Measurements from ENCODE around the gene MOV10.
"Not testable (repeated sequence)": the region's sequence is repeated elsewhere in the genome, so short reads cannot be mapped to it uniquely, and the experiment has no call there.

MOV10 gene

DNA sequence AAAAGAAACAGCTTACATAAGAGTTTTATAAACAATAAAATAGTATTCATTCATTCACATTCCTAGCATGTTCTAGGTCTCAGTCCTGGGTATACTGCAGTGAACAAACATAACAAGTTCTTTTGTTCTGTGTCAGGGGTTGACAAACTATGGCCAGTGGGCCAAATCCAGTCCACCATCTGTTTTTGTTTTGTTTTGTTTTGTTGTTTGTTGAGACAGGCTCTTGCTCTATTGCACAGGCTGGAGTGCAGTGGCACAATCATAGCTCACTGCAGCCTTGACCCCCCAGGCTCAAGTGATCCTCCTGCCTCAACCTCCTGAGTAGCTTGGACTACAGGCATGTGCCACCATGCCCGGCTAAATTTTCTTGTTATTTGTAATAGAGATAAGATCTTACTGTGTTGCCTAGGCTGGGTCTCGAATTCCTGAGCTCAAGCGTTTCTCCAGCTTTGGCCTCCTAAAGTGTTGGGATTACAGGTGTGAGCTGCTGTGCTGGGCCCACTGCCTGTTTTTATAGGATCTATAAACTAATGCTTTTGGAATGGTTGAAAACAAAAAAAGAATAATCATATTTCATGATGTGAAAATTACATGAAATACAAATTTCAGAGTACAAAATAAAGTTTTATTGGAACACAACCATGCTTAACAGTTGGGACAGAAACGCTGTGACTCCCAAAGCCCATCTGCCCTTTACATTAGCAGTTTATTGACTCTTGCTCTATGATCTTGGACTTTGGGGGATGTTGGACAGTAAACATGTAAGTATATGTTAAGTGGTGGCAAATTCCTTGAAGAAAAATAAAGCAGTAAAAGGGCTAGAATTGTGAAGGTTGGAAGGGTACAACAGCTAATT lies 37.0 kb upstream of the MOV10 start:
- H3K4me3 ChIP-seq (ENCODE audit: extremely low read depth, insufficient read depth, low read length, poor library complexity, severe bottlenecking), result no peak overlapping the region
- WGBS, 2 experiments (ENCODE audit: insufficient coverage in 2 of 2), result 89 to 92% methylated on average over 3 of the region's 4 CpGs
- peaks cover 3% of the 10 kb centered on the region for H3K9me3 ChIP-seq (ENCODE audit: control insufficient read depth, low read length)
- H3K4me1 ChIP-seq (ENCODE audit: control insufficient read depth, insufficient read depth, low read length, poor library complexity, severe bottlenecking), result peaks cover 8% of the 10 kb centered on the region
- peaks cover 23% of the 10 kb centered on the region for H3K36me3 ChIP-seq (ENCODE audit: control insufficient read depth, insufficient read depth, low read length)
- H3K27ac ChIP-seq (ENCODE audit: low read depth, low read length, severe bottlenecking), result peak overlapping the region; percentile 23

DNA sequence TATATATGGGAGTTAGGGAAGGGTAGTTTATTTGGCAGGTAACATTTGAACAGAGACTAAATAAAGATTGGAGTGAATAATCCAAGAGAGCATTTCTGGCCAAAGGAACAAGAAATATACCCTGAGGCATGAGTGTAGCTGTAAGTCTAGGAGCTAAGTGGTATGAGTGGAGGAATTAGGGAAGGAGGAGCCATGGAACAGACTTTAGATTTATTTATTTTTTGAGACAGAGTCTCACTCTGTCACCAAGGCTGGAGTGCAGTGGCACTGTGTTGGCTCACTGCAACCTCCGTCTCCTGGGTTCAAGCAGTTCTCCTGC lies 36.4 kb upstream of the MOV10 start:
- Histone ChIP-seq H3K27ac (ENCODE audit: low read depth, low read length, severe bottlenecking) (peak overlapping the region; percentile 23), H3K36me3 (ENCODE audit: control insufficient read depth, insufficient read depth, low read length) (peaks cover 21% of the 10 kb centered on the region), H3K4me3 (ENCODE audit: extremely low read depth, insufficient read depth, low read length, poor library complexity, severe bottlenecking) (no peak overlapping the region), H3K9me3 (ENCODE audit: control insufficient read depth, low read length) (peaks cover 3% of the 10 kb centered on the region), H3K4me1 (ENCODE audit: control insufficient read depth, insufficient read depth, low read length, poor library complexity, severe bottlenecking) (peaks cover 8% of the 10 kb centered on the region)
- WGBS, 2 experiments (ENCODE audit: insufficient coverage in 2 of 2), result 100% methylated on average over 1 of the region's 1 CpG; no CpG with 5 or more reads in 1 of the 2 experiments

DNA sequence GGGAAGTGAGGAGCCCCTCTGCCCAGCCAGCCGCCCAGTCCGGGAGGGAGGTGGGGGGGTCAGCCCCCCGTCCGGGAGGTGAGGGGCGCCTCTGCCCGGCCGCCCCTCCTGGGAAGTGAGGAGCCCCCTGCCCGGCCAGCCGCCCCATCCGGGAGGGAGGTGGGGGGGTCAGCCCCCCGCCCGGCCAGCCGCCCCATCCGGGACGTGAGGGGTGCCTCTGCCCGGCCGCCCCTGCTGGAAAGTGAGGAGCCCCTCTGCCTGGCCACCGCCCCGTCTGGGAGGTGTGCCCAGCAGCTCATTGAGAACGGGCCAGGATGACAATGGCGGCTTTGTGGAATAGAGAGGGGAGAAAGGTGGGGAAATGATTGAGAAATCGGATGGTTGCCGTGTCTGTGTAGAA lies 34.0 kb upstream of the MOV10 start:
- peaks cover 32% of the 10 kb centered on the region for H3K36me3 ChIP-seq (ENCODE audit: control insufficient read depth, insufficient read depth, low read length)
- WGBS, 2 experiments (ENCODE audit: insufficient coverage in 2 of 2), result 94 to 97% methylated on average over 13 to 17 of the region's 23 CpGs
- H3K27ac ChIP-seq (ENCODE audit: low read depth, low read length, severe bottlenecking); H3K9me3 ChIP-seq (ENCODE audit: control insufficient read depth, low read length); H3K4me1 ChIP-seq (ENCODE audit: control insufficient read depth, insufficient read depth, low read length, poor library complexity, severe bottlenecking); H3K4me3 ChIP-seq (ENCODE audit: extremely low read depth, insufficient read depth, low read length, poor library complexity, severe bottlenecking): not testable (repeated sequence)

DNA sequence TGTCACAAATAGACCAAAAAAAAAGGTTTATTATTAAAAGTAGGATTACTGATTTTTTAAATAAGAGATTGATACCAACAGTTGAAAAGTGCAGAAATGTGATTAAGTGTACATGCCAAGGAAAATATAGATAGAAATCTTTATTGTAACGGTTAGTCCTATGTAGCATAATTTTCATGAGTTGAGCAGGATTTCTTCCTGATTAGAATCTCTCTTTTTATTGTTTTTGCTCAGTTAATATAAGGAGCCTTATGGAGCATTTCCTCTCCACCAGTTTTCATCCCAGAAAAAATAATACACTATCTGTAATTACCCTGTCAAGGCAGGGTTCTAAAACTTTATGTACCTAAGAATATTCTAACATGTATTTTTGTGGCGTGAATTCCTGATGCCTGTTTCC lies 31.4 kb upstream of the MOV10 start:
- 100% methylated on average over 1 of the region's 2 CpGs; no CpG with 5 or more reads in 1 of the 2 experiments for WGBS, 2 experiments (ENCODE audit: insufficient coverage in 2 of 2)
- Histone ChIP-seq H3K36me3 (ENCODE audit: control insufficient read depth, insufficient read depth, low read length) (peaks cover 47% of the 10 kb centered on the region), H3K4me3 (ENCODE audit: extremely low read depth, insufficient read depth, low read length, poor library complexity, severe bottlenecking) (no peak overlapping the region), H3K4me1 (ENCODE audit: control insufficient read depth, insufficient read depth, low read length, poor library complexity, severe bottlenecking) (no peaks in the 10 kb centered on the region), H3K27ac (ENCODE audit: low read depth, low read length, severe bottlenecking) (no peak overlapping the region), H3K9me3 (ENCODE audit: control insufficient read depth, low read length) (peaks cover 3% of the 10 kb centered on the region)

DNA sequence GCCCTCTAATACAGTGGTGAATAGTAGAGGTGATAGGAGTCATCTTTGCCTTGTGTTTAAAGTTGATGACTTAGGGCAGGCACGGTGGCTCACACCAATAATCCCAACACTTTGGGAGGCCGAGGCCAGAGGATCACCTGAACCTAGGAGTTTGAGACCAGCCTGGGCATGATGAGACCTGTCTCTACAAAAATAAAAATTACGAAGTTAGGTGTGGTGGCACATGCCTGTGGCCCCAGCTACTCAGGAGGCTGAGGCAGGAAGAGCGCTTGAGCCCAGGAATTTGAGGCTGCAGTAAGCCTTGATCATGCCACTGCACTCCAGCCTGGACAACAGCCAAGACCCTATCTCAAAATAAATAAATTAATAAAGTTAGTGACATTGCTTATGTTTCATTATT lies 28.2 kb upstream of the MOV10 start:
- peaks cover 69% of the 10 kb centered on the region for H3K36me3 ChIP-seq (ENCODE audit: control insufficient read depth, insufficient read depth, low read length)
- H3K4me1 ChIP-seq (ENCODE audit: control insufficient read depth, insufficient read depth, low read length, poor library complexity, severe bottlenecking), result no peaks in the 10 kb centered on the region
- no peak overlapping the region for H3K27ac ChIP-seq (ENCODE audit: low read depth, low read length, severe bottlenecking)
- no peaks in the 10 kb centered on the region for H3K9me3 ChIP-seq (ENCODE audit: control insufficient read depth, low read length)
- WGBS, 2 experiments (ENCODE audit: insufficient coverage in 2 of 2), result 94 to 100% methylated on average over 2 of the region's 4 CpGs
- H3K4me3 ChIP-seq (ENCODE audit: extremely low read depth, insufficient read depth, low read length, poor library complexity, severe bottlenecking), result no peak overlapping the region

DNA sequence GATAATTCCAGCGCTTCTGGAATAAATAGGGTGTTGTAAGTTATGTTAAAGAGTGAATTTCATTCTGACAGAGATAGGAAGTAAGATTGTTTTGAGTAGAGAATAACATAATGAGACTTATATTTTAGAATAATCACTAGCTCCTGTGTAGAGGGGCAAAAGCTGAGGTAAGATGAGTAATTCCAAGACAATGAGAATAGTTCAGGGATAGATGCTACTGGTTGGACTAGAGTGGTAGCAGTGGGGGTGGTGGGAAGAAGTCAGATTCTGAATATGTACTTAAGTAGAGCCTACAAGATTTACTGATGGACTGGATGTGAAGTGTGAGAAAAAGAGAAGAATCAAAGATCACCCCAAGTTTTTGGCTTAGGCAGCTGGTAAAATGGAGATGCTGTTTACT lies 23.3 kb upstream of the MOV10 start:
- Histone ChIP-seq H3K9me3 (ENCODE audit: control insufficient read depth, low read length) (no peaks in the 10 kb centered on the region), H3K36me3 (ENCODE audit: control insufficient read depth, insufficient read depth, low read length) (peaks cover 78% of the 10 kb centered on the region), H3K4me3 (ENCODE audit: extremely low read depth, insufficient read depth, low read length, poor library complexity, severe bottlenecking) (no peak overlapping the region), H3K27ac (ENCODE audit: low read depth, low read length, severe bottlenecking) (no peak overlapping the region), H3K4me1 (ENCODE audit: control insufficient read depth, insufficient read depth, low read length, poor library complexity, severe bottlenecking) (no peaks in the 10 kb centered on the region)
- WGBS, 2 experiments (ENCODE audit: insufficient coverage in 2 of 2), result no CpG with 5 or more reads among the region's 1 CpG

DNA sequence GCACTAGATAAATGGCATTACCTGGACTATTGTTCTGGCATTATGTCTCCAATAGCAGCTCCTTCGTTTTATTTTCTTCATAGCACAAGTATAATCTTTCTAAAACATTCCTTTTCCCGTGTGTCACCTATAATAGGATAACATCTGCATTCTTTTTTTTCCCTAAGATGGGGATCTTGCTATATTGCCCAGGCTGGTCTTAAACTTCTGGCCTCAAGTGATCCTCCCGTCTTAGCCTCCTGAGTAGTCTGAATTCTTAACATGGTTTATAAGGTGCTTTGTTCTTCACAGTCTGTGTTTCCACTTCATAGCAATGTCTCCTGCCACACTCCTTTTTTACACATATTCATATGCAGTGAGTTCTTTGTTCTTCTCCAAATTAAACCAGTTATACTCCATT lies 8.6 kb upstream of the MOV10 start:
- WGBS, 2 experiments (ENCODE audit: insufficient coverage in 2 of 2), result 93 to 95% methylated on average over 2 to 3 of the region's 3 CpGs
- Histone ChIP-seq H3K9me3 (ENCODE audit: control insufficient read depth, low read length) (no peaks in the 10 kb centered on the region), H3K4me3 (ENCODE audit: extremely low read depth, insufficient read depth, low read length, poor library complexity, severe bottlenecking) (no peak overlapping the region), H3K4me1 (ENCODE audit: control insufficient read depth, insufficient read depth, low read length, poor library complexity, severe bottlenecking) (no peaks in the 10 kb centered on the region), H3K36me3 (ENCODE audit: control insufficient read depth, insufficient read depth, low read length) (peaks cover 92% of the 10 kb centered on the region), H3K27ac (ENCODE audit: low read depth, low read length, severe bottlenecking) (no peak overlapping the region)

DNA sequence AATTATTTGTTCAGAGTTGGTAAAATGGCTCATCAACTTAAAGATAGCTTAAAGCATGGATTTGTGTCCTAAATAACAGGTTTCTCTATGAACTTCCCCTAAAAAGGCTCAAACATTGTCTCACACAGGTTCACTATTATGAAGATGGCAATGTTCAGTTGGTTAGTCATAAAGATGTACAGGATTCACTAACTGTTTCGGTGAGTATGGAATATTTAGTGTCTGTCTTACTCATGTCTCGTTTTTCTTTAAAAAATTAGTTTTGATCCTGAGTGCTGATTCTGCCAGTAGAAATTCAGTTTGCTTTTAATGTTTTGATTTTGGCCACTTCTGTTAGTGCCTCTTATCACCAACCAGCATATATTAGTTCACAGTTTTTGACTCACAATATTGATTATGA lies 7.5 kb upstream of the MOV10 start:
- 69% methylated on average over 2 of the region's 2 CpGs; no CpG with 5 or more reads in 1 of the 2 experiments for WGBS, 2 experiments (ENCODE audit: insufficient coverage in 2 of 2)
- Histone ChIP-seq H3K27ac (ENCODE audit: low read depth, low read length, severe bottlenecking) (no peak overlapping the region), H3K9me3 (ENCODE audit: control insufficient read depth, low read length) (no peaks in the 10 kb centered on the region), H3K4me3 (ENCODE audit: extremely low read depth, insufficient read depth, low read length, poor library complexity, severe bottlenecking) (no peak overlapping the region), H3K36me3 (ENCODE audit: control insufficient read depth, insufficient read depth, low read length) (peaks cover 91% of the 10 kb centered on the region), H3K4me1 (ENCODE audit: control insufficient read depth, insufficient read depth, low read length, poor library complexity, severe bottlenecking) (no peaks in the 10 kb centered on the region)

DNA sequence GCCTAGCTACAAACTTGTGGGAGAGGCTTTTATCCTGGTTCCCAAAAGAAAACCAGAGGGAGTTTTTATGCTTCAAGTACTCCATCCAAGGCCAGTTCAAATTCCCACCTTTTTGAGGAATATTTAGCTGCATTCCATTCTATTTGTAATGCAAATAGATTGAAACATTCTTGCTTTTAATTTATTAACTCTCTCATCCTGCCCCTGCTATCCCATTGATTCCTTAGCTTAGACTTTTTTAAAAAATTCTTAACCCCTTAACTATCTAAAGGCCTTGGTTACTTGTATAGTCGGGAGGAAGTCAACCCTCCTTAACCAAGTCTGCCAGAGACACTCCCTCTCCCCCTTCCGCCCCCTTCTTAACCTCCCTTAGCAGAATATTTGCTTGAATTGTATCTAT lies 2.5 kb upstream of the MOV10 start:
- Histone ChIP-seq H3K4me1 (ENCODE audit: control insufficient read depth, insufficient read depth, low read length, poor library complexity, severe bottlenecking) (peaks cover 5% of the 10 kb centered on the region), H3K36me3 (ENCODE audit: control insufficient read depth, insufficient read depth, low read length) (peaks cover 53% of the 10 kb centered on the region), H3K4me3 (ENCODE audit: extremely low read depth, insufficient read depth, low read length, poor library complexity, severe bottlenecking) (no peak overlapping the region), H3K9me3 (ENCODE audit: control insufficient read depth, low read length) (no peaks in the 10 kb centered on the region), H3K27ac (ENCODE audit: low read depth, low read length, severe bottlenecking) (no peak overlapping the region)
- no CpG with 5 or more reads among the region's 2 CpGs for WGBS, 2 experiments (ENCODE audit: insufficient coverage in 2 of 2)

DNA sequence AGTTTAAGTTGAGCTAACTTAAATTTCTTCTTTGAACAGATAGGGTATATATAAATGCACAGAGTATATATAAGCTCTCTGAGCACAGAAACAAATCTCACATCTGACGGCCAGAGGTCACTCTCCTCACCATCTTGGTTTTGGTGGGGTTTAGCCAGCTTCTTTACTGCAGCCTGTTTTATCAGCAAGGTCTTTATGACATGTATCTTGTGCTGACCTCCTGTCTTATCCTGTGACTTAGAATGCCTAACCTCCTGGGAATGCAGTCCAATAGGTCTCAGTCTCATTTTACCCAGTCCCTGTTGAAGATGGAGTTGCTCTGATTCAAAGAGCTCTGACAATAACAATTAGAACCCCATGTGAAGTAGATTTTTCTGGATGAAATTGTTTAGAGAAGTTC lies 1.6 kb upstream of the MOV10 start:
- Histone ChIP-seq H3K4me3 (ENCODE audit: extremely low read depth, insufficient read depth, low read length, poor library complexity, severe bottlenecking) (no peak overlapping the region), H3K36me3 (ENCODE audit: control insufficient read depth, insufficient read depth, low read length) (peaks cover 45% of the 10 kb centered on the region), H3K27ac (ENCODE audit: low read depth, low read length, severe bottlenecking) (peak overlapping the region; percentile 1), H3K9me3 (ENCODE audit: control insufficient read depth, low read length) (no peaks in the 10 kb centered on the region), H3K4me1 (ENCODE audit: control insufficient read depth, insufficient read depth, low read length, poor library complexity, severe bottlenecking) (peaks cover 5% of the 10 kb centered on the region)
- 100% methylated on average over 1 of the region's 1 CpG; no CpG with 5 or more reads in 1 of the 2 experiments for WGBS, 2 experiments (ENCODE audit: insufficient coverage in 2 of 2)
